K562 (cell line): ENCODE results near the gene PKIB. TPM values are rescaled to one million over a fixed set of nuclear protein-coding genes. Genes with fewer than 3 reads are reported as not detected.

Experiments used
- ATAC-seq: fragments of 200-7000 bp; cut with Tn5 transposase; 3 replicates; pipeline ENCODE4 v1.9.1; 2020; ENCODE audit warnings: moderate library complexity
- BruUV-seq: library from RNA; stranded (reverse); fragments of 400-500 nt; replicated peaks from 2 replicates; lab custom pipeline; 2021; lab: Mats Ljungman, UMichigan
- CTCF ChIA-PET: fragments of 300-600 bp; formaldehyde crosslinking; extraction: SDS; loops from one replicate; lab custom pipeline; 2021; ENCODE audit warnings: low intra/inter-chr PET ratio; lab: Yijun Ruan, JAX
- POLR2A ChIA-PET: fragments of 300-600, 350-650 bp; sonication (Branson Sonifier 250); formaldehyde crosslinking; extraction: SDS; loops from one replicate; lab custom pipeline; 2021; ENCODE audit warnings: antibody characterized with exemption, inconsistent platforms; lab: Yijun Ruan, JAX
- DNase-seq, 4 experiments: peaks; one replicate each; pipeline versions ENCODE4 v3.0.0 to v3.0.0-alpha.2; 2011 to 2018; ENCODE audit warnings: low spot score in 3 of 4, mixed read lengths in 3 of 4; ENCODE audit errors: extremely low read depth in 1 of 4
- FAIRE-seq: peaks from 2 replicates; lab custom pipeline; 2011; peaks lifted over from hg19 to GRCh38; lab: Jason Lieb, UNC
- H2AFZ ChIP-seq: 2 replicates; pipeline ENCODE4 v1.6.0; 2011; ENCODE audit warnings: low read depth, low read length, control low read depth, inconsistent platforms
- H3K27ac ChIP-seq: fragments of 200-600 bp; 3 replicates; pipeline ENCODE4 v1.8.0; 2011; ENCODE audit warnings: low read depth, mild to moderate bottlenecking, control low read depth, inconsistent platforms, low read length, moderate library complexity, mixed read lengths; ENCODE audit errors: extremely low read depth
- H3K27me3 ChIP-seq, 2 experiments: fragments of 300-600 bp in 1 of 2; 2 replicates in 1 of 2; 3 replicates in 1 of 2; pipeline versions ENCODE4 v1.6.0 to v1.8.0; 2011; ENCODE audit warnings: inconsistent platforms in 2 of 2, low read length in 2 of 2, mild to moderate bottlenecking in 1 of 2, mixed read lengths in 1 of 2, moderate library complexity in 1 of 2; ENCODE audit not compliant: control insufficient read depth in 2 of 2, insufficient read depth in 2 of 2
- H3K36me3 ChIP-seq: fragments of 300-600 bp; 3 replicates; pipeline ENCODE4 v1.8.0; 2011; ENCODE audit warnings: mild to moderate bottlenecking, low read length, inconsistent platforms; ENCODE audit not compliant: control insufficient read depth, insufficient read depth
- H3K4me1 ChIP-seq, 2 experiments: fragments of 200-600 bp in 1 of 2; replicated peaks in 1 of 2; 2 replicates in 1 of 2; 3 replicates in 1 of 2; pipeline versions ENCODE4 v1.5.1 to v1.8.0; 2011; ENCODE audit warnings: inconsistent platforms in 2 of 2, low read length in 2 of 2, mild to moderate bottlenecking in 1 of 2, mixed read lengths in 1 of 2, moderate library complexity in 1 of 2; ENCODE audit not compliant: control insufficient read depth in 2 of 2, insufficient read depth in 2 of 2
- H3K4me2 ChIP-seq: 2 replicates; pipeline ENCODE4 v1.6.1; 2011; ENCODE audit warnings: low read length, control low read depth, inconsistent platforms, mixed read lengths; ENCODE audit not compliant: insufficient read depth
- H3K4me3 ChIP-seq: fragments of 200-600 bp; sonication (generic), shearing (Covaris generic); 2 replicates; pipeline ENCODE4 v1.5.1; 2016; ENCODE audit warnings: control low read depth, inconsistent platforms
- H3K79me2 ChIP-seq: fragments of 200-600 bp; 3 replicates; pipeline ENCODE4 v1.8.0; 2011; ENCODE audit warnings: low read length, inconsistent platforms; ENCODE audit not compliant: control insufficient read depth, insufficient read depth
- H3K9ac ChIP-seq, 2 experiments: 2 replicates each; pipeline versions ENCODE4 v1.6.0 to v1.6.1; 2011; ENCODE audit warnings: low read depth in 2 of 2, low read length in 2 of 2, control low read depth in 1 of 2, inconsistent platforms in 1 of 2, mild to moderate bottlenecking in 1 of 2, mixed read lengths in 1 of 2; ENCODE audit not compliant: insufficient read depth in 1 of 2
- H3K9me1 ChIP-seq: one replicate; pipeline ENCODE4 v1.6.0; 2011; ENCODE audit warnings: inconsistent platforms, mild to moderate bottlenecking, low read length, moderate library complexity; ENCODE audit not compliant: control insufficient read depth, insufficient read depth
- H3K9me3 ChIP-seq: replicated peaks from 2 replicates; pipeline ENCODE4 v1.5.1; 2011; ENCODE audit warnings: low read depth, low read length, inconsistent platforms; ENCODE audit not compliant: control insufficient read depth, insufficient read depth
- H4K20me1 ChIP-seq: replicated peaks from 2 replicates; pipeline ENCODE4 v1.6.1; 2011; ENCODE audit warnings: low read length, inconsistent platforms, mixed read lengths; ENCODE audit not compliant: control insufficient read depth, insufficient read depth
- CEBPB ChIP-seq: fragments of 450-650 bp; IDR thresholded peaks from 2 replicates; pipeline ENCODE4 v1.6.1; 2016; ENCODE audit warnings: missing genetic modification characterization, missing compliant biosample characterization
- ETS2 ChIP-seq: IDR thresholded peaks from 2 replicates; pipeline ENCODE4 v1.6.1; 2016; ENCODE audit warnings: borderline replicate concordance, missing genetic modification characterization, mild to moderate bottlenecking, moderate library complexity, missing compliant biosample characterization; ENCODE audit not compliant: poor library complexity, severe bottlenecking
- KDM5B ChIP-seq: fragments of 200-600 bp; sonication (generic); IDR thresholded peaks from 2 replicates; pipeline ENCODE4 v1.6.1; 2012; ENCODE audit warnings: low read depth, mild to moderate bottlenecking, moderate library complexity, low read length, control low read depth, inconsistent platforms; ENCODE audit not compliant: insufficient replicate concordance
- MCM3 ChIP-seq: fragments of 450-650 bp; IDR thresholded peaks from 2 replicates; pipeline ENCODE4 v1.6.1; 2016
- MTA3 ChIP-seq: fragments of 450-650 bp; formaldehyde crosslinking; IDR thresholded peaks from 2 replicates; pipeline ENCODE4 v1.6.1; 2017; ENCODE audit warnings: mild to moderate bottlenecking, borderline replicate concordance
- PRPF4 ChIP-seq: fragments of 200-400 bp; formaldehyde crosslinking; IDR thresholded peaks from one replicate; pipeline ENCODE4 v1.6.1; 2017; ENCODE audit warnings: low read length, low read depth, mild to moderate bottlenecking; ENCODE audit not compliant: insufficient read depth, poor library complexity, severe bottlenecking
- RBM34 ChIP-seq: fragments of 200-400 bp; formaldehyde crosslinking; IDR thresholded peaks from 2 replicates; pipeline ENCODE4 v1.6.1; 2018; ENCODE audit warnings: low read length, borderline replicate concordance; ENCODE audit not compliant: insufficient read depth
- SNRNP70 ChIP-seq: fragments of 200-400 bp; formaldehyde crosslinking; optimal IDR thresholded peaks from 2 replicates; pipeline ENCODE3; 2017; ENCODE audit warnings: low read depth, low read length
- SRSF1 ChIP-seq: fragments of 200-400 bp; formaldehyde crosslinking; IDR thresholded peaks from 2 replicates; pipeline ENCODE4 v1.6.1; 2017; ENCODE audit warnings: mild to moderate bottlenecking, low read depth, low read length, moderate library complexity
- ZNF134 ChIP-seq: fragments of 250-450 bp; sonication (Bioruptor Pico); conservative IDR thresholded peaks from 2 replicates; pipeline ENCODE4 v1.4.0; 2020
- ZNF217 ChIP-seq: sonication (generic); formaldehyde crosslinking; IDR thresholded peaks from 2 replicates; pipeline ENCODE4 v1.8.0; 2022; ENCODE audit warnings: mild to moderate bottlenecking, missing genetic modification reagents
- WGBS: fragments of 100-300 bp; shearing (Covaris generic); methylation state at CpG from one replicate; pipeline ENCODE4 v1.1.6; 2016; ENCODE audit warnings: low coverage, mixed read lengths; ENCODE audit not compliant: insufficient coverage; ENCODE audit errors: missing lambda C conversion rate; 5-methylcytosine and 5-hydroxymethylcytosine counted together
- in situ Hi-C: fragments of 300-500 bp; cut with MboI; formaldehyde crosslinking; loops from 4 replicates; pipeline ENCODE4 v1.15.0; 2018; ENCODE audit warnings: inconsistent platforms, mixed read lengths
- intact Hi-C: fragments of 100-400 bp; cut with micrococcal nuclease; formaldehyde crosslinking; loops from 2 replicates; pipeline ENCODE4 v1.14.2; 2022
- polyA plus RNA-seq, 8 experiments: library from polyadenylated mRNA; depleted of rRNA in 4 of 8; stranded (reverse) in 5 of 8; unstranded in 3 of 8; fragments of >200 nt; fragmentation: Nextera tagmentation in 2 of 8; fragmentation: Illumina TruSeq in 1 of 8; extraction: Ambion mirVana in 2 of 8; extraction: Trizol in 1 of 8; gene quantifications; 2 replicates each; pipeline versions ENCODE4 v1.2.1 to v1.2.3, GENCODE V29; 2011 to 2014; ENCODE audit warnings: inconsistent platforms in 1 of 8, missing spikeins in 1 of 8
- total RNA-seq, 7 experiments: library from RNA; depleted of rRNA in 6 of 7; stranded (reverse); fragments of >200 nt in 6 of 7; fragmentation: Illumina TruSeq in 2 of 7; extraction: Trizol in 2 of 7; gene quantifications; 2 replicates each; pipeline versions ENCODE4 v1.2.1 to v1.2.3, GENCODE V29; 2011 to 2021; ENCODE audit warnings: low replicate concordance in 1 of 7
- TF ChIP-seq, protein P1 (sequence below): sonication (generic); formaldehyde crosslinking; IDR thresholded peaks from 2 replicates; pipeline ENCODE4 v1.8.0; 2022; ENCODE audit warnings: mild to moderate bottlenecking, low read depth, missing genetic modification reagents
- TF ChIP-seq, protein P2 (sequence below): fragments of 250-450 bp; sonication (Bioruptor Pico); IDR thresholded peaks from 2 replicates; pipeline ENCODE4 v1.6.1; 2021; ENCODE audit warnings: mild to moderate bottlenecking
- TF ChIP-seq, protein P3 (sequence below), 2 experiments: fragments of 450-650 bp; IDR thresholded peaks; 2 replicates each; pipeline ENCODE4 v1.6.1; 2016

PKIB gene
- total and polyA plus RNA-seq, 9 of the 15 experiments (the other 6 are each of a cell fraction or from before 2014, with no cell fraction given) = 14.8 to 37.5 (median 27.4) TPM

DNA sequence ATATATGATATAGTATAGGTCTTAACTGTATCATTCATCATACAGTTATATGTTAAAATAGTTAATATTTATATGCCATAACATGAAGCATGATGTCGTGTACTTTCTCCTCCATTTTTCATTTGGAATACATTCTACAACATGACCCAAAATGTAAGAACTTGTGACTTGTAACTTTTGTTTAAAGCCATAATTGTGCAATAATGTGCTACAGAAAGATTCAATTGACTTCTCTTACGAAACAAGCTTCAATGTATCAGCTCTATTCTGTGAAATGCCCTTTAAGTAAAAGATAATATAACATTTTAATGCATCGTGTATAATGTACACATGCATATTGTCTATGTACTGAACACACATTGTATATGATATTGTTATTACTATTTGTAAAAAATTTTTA lies 92.6 kb downstream of the PKIB start:
- Histone ChIP-seq H3K4me2 (no peak overlapping the region), H3K9ac (no peak overlapping the region), H4K20me1 (no peaks in the 10 kb centered on the region), H3K4me1 (no peaks in the 10 kb centered on the region), H2AFZ (no peak overlapping the region), H3K27ac (no peak overlapping the region), H3K9me1 (no peaks in the 10 kb centered on the region), H3K4me3 (no peak overlapping the region), H3K27me3 (no peaks in the 10 kb centered on the region; a peak in 1 of 5 replicates), H3K9me3 (peaks cover 4% of the 10 kb centered on the region; the same call in 1 of the 2 replicates), H3K36me3 (no peaks in the 10 kb centered on the region; the same call in 2 of the 3 replicates), H3K79me2 (no peaks in the 10 kb centered on the region)
- in situ Hi-C loops (no loop called here), intact Hi-C loops (no loop called here)
- TF ChIP-seq CEBPB (tag) (peak; percentile 73), SRSF1 (no peak)
- DNase-seq = no peak
- 61% methylated on average over 3 of the region's 3 CpGs for WGBS
- ATAC-seq = no peak
- BruUV-seq = no TSS peak
- ChIA-PET CTCF (no interaction called here), POLR2A (no interaction called here)
- FAIRE-seq = no peak

DNA sequence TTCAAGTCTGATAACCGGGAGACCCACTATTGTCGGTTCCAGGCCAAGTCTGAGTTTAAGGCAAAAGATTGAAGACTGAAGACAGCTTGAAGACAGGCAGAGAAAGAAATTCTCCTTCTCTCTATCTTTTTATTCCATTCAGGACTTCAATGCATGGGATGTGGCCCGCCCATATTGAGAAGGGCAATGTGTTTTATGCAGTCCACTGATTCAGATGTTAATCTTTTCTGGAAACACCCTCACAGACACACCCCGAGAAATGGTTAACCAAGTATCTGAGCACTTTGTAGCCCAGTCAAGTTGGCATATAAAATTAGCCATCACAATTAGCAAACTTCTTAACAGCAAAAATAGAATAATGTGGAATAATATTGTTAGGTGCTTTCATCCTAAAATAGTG lies 93.9 kb downstream of the PKIB start:
- CTCF ChIA-PET = no interaction called here
- no peak overlapping the region for H3K4me3 ChIP-seq
- H3K79me2 ChIP-seq = no peaks in the 10 kb centered on the region
- no peak overlapping the region for H3K4me2 ChIP-seq
- H2AFZ ChIP-seq = no peak overlapping the region
- no peaks in the 10 kb centered on the region for H4K20me1 ChIP-seq
- H3K9me1 ChIP-seq = no peaks in the 10 kb centered on the region
- FAIRE-seq (no peak), ATAC-seq (no peak), DNase-seq (peak in 1 of 4 experiments; percentile 10)
- WGBS = 26% methylated on average over 4 of the region's 4 CpGs
- intact Hi-C loops = no loop called here
- no peak overlapping the region for H3K27ac ChIP-seq
- peaks cover 4 to 6% of the 10 kb centered on the region in 2 experiments; a peak in 1 of 5 replicates for H3K4me1 ChIP-seq
- no peaks in the 10 kb centered on the region; the same call in 2 of the 3 replicates for H3K36me3 ChIP-seq
- in situ Hi-C loops = no loop called here
- POLR2A ChIA-PET = no interaction called here
- H3K9ac ChIP-seq = no peak overlapping the region
- no peaks in the 10 kb centered on the region; a peak in 1 of 5 replicates for H3K27me3 ChIP-seq
- H3K9me3 ChIP-seq = peaks cover 4% of the 10 kb centered on the region; the same call in 1 of the 2 replicates
- no TSS peak for BruUV-seq
- TF ChIP-seq ZNF134 (CRISPR knock-in tag) (no peak), PRPF4 (no peak), RBM34 (no peak), KDM5B (no peak), MTA3 (no peak), MCM3 (no peak), ETS2 (tag) (no peak), SNRNP70 (no peak), ZNF217 (no peak)
- TF ChIP-seq, protein P1, sequence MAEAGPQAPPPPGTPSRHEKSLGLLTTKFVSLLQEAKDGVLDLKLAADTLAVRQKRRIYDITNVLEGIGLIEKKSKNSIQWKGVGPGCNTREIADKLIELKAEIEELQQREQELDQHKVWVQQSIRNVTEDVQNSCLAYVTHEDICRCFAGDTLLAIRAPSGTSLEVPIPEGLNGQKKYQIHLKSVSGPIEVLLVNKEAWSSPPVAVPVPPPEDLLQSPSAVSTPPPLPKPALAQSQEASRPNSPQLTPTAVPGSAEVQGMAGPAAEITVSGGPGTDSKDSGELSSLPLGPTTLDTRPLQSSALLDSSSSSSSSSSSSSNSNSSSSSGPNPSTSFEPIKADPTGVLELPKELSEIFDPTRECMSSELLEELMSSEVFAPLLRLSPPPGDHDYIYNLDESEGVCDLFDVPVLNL (CRISPR knock-in tag) = no peak
- TF ChIP-seq, protein P2, sequence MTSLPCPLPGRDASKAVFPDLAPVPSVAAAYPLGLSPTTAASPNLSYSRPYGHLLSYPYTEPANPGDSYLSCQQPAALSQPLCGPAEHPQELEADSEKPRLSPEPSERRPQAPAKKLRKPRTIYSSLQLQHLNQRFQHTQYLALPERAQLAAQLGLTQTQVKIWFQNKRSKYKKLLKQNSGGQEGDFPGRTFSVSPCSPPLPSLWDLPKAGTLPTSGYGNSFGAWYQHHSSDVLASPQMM (CRISPR knock-in tag) = no peak
- TF ChIP-seq, protein P3, sequence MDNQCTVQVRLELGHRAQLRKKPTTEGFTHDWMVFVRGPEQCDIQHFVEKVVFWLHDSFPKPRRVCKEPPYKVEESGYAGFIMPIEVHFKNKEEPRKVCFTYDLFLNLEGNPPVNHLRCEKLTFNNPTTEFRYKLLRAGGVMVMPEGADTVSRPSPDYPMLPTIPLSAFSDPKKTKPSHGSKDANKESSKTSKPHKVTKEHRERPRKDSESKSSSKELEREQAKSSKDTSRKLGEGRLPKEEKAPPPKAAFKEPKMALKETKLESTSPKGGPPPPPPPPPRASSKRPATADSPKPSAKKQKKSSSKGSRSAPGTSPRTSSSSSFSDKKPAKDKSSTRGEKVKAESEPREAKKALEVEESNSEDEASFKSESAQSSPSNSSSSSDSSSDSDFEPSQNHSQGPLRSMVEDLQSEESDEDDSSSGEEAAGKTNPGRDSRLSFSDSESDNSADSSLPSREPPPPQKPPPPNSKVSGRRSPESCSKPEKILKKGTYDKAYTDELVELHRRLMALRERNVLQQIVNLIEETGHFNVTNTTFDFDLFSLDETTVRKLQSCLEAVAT (IDR thresholded peaks at IDR 0.05) = no peak
